Caco-2 (cell line): ENCODE data around the gene LYRM2. TPM values are rescaled to one million over a fixed set of nuclear protein-coding genes. Genes with fewer than 3 reads are reported as not detected.

ENCODE experiments used
- BruUV-seq: library from RNA; stranded (reverse); fragments of 400-500 nt; replicated peaks from 2 replicates; lab custom pipeline; 2021; lab: Mats Ljungman, UMichigan
- CTCF ChIA-PET: fragments of 300-600 bp; sonication (Branson Sonifier 250); formaldehyde crosslinking; loops from one replicate; lab custom pipeline; 2022; ENCODE audit warnings: antibody characterized with exemption; lab: Charles Lee
- POLR2A ChIA-PET: fragments of 300-600 bp; sonication (Branson Sonifier 250); formaldehyde crosslinking; loops from one replicate; lab custom pipeline; 2022; ENCODE audit warnings: antibody characterized with exemption; lab: Charles Lee
- DNase-seq, 2 experiments: peaks; one replicate each; pipeline versions ENCODE4 v3.0.0 to v3.0.0-alpha.2; 2020 to 2022
- H3K27me3 ChIP-seq: replicated peaks from 2 replicates; pipeline ENCODE4 v1.6.0; 2011; ENCODE audit warnings: low read length; ENCODE audit not compliant: control insufficient read depth, insufficient read depth
- H3K36me3 ChIP-seq: 2 replicates; pipeline ENCODE4 v1.5.1; 2011; ENCODE audit warnings: low read length; ENCODE audit not compliant: control insufficient read depth, insufficient read depth
- H3K4me1 ChIP-seq: fragments of 250-450 bp; sonication (Bioruptor Pico); 2 replicates; pipeline ENCODE4 v1.5.1; 2020; ENCODE audit warnings: mild to moderate bottlenecking
- H3K4me3 ChIP-seq: 2 replicates; pipeline ENCODE4 v1.5.1; 2011; ENCODE audit warnings: low read depth, mild to moderate bottlenecking, control low read depth, low read length
- H3K9me3 ChIP-seq: fragments of 250-450 bp; sonication (Bioruptor Pico); 2 replicates; pipeline ENCODE4 v1.5.1; 2020; ENCODE audit warnings: mild to moderate bottlenecking, moderate library complexity
- H3K27ac Mint-ChIP-seq: one replicate; pipeline ENCODE4 v1.8.0; 2022; ENCODE audit warnings: mixed read lengths; ENCODE audit not compliant: unreplicated experiment
- H3K27me3 Mint-ChIP-seq: one replicate; pipeline ENCODE4 v1.8.0; 2022; ENCODE audit warnings: mixed read lengths; ENCODE audit not compliant: insufficient read depth, unreplicated experiment
- H3K36me3 Mint-ChIP-seq: one replicate; pipeline ENCODE4 v1.8.0; 2022; ENCODE audit warnings: mild to moderate bottlenecking, mixed read lengths; ENCODE audit not compliant: insufficient read depth, unreplicated experiment
- H3K4me1 Mint-ChIP-seq: one replicate; pipeline ENCODE4 v1.8.0; 2022; ENCODE audit warnings: low read depth, mixed read lengths; ENCODE audit not compliant: unreplicated experiment
- H3K4me3 Mint-ChIP-seq: one replicate; pipeline ENCODE4 v1.8.0; 2022; ENCODE audit warnings: mild to moderate bottlenecking, moderate library complexity, mixed read lengths; ENCODE audit not compliant: unreplicated experiment
- H3K9me3 Mint-ChIP-seq: one replicate; pipeline ENCODE4 v1.8.0; 2022; ENCODE audit warnings: mixed read lengths; ENCODE audit not compliant: unreplicated experiment
- intact Hi-C: fragments of 100-400 bp; cut with micrococcal nuclease; formaldehyde crosslinking; loops from one replicate; pipeline ENCODE4 v1.10.0; 2022; ENCODE audit not compliant: unreplicated experiment
- total RNA-seq: library from RNA; stranded (reverse); gene quantifications from 2 replicates; pipeline ENCODE4 v1.2.3, GENCODE V29; 2022
- TF ChIP-seq, protein P1 (sequence below), 2 experiments: fragments of 200-600 bp in 1 of 2; IDR thresholded peaks; 1 replicate in 1 of 2; 2 replicates in 1 of 2; pipeline versions ENCODE4 v1.5.1 to v1.8.0; 2011 to 2022; ENCODE audit warnings: antibody characterized with exemption in 1 of 2, control low read depth in 1 of 2, inconsistent platforms in 1 of 2, low read depth in 1 of 2, low read length in 1 of 2, mild to moderate bottlenecking in 1 of 2, moderate library complexity in 1 of 2; ENCODE audit not compliant: insufficient read depth in 1 of 2, severe bottlenecking in 1 of 2, unreplicated experiment in 1 of 2

Gene LYRM2
- total RNA-seq, 1 experiment from 2014 or later, result 40.9 TPM

DNA sequence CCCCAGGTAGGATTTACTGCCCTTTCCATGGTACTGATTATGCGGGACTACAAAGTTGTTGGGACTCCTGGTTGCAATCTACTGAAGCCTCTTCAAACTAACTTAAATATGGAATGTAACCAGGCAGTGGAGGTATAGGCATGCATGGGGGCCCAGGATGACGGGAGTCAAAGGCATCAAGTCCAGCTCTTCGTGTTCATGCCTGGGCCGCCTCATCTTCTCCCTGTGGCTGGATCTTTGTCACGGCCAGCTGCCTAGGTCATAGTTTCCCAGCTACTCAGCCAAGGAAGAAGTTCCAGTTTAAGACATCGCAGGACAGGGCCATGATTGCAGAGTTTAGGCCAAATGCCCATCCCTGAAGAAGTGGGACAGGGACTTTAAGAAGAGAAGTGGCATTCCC is 20.5 kb downstream of the LYRM2 start:
- Histone ChIP-seq H3K4me1 (no peaks in the 10 kb centered on the region), H3K4me3 (no peak overlapping the region), H3K36me3 (no peaks in the 10 kb centered on the region), H3K9me3 (no peaks in the 10 kb centered on the region), H3K27me3 (no peaks in the 10 kb centered on the region)
- intact Hi-C loops, result no loop called here
- H3K9me3 Mint-ChIP-seq, result no peaks in the 10 kb centered on the region
- H3K27ac Mint-ChIP-seq, result no peak overlapping the region
- POLR2A ChIA-PET, result no interaction called here
- H3K4me1 Mint-ChIP-seq, result no peaks in the 10 kb centered on the region
- H3K36me3 Mint-ChIP-seq, result peaks cover 5% of the 10 kb centered on the region
- H3K4me3 Mint-ChIP-seq, result no peak overlapping the region
- CTCF ChIA-PET, result interaction anchor here (0.6 kb wide), 1 partner anchor 50 kb away, joined by 3 read pairs; no protein-coding TSS in a partner anchor
- no peak for DNase-seq
- no peaks in the 10 kb centered on the region for H3K27me3 Mint-ChIP-seq
- TF ChIP-seq, protein P1, sequence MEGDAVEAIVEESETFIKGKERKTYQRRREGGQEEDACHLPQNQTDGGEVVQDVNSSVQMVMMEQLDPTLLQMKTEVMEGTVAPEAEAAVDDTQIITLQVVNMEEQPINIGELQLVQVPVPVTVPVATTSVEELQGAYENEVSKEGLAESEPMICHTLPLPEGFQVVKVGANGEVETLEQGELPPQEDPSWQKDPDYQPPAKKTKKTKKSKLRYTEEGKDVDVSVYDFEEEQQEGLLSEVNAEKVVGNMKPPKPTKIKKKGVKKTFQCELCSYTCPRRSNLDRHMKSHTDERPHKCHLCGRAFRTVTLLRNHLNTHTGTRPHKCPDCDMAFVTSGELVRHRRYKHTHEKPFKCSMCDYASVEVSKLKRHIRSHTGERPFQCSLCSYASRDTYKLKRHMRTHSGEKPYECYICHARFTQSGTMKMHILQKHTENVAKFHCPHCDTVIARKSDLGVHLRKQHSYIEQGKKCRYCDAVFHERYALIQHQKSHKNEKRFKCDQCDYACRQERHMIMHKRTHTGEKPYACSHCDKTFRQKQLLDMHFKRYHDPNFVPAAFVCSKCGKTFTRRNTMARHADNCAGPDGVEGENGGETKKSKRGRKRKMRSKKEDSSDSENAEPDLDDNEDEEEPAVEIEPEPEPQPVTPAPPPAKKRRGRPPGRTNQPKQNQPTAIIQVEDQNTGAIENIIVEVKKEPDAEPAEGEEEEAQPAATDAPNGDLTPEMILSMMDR (IDR thresholded peaks at IDR 0.05; ENCODE audit: insufficient read depth in 1 of 2, low read depth in 1 of 2, low read length in 1 of 2, severe bottlenecking in 1 of 2, unreplicated experiment in 1 of 2), result no peak
- no TSS peak for BruUV-seq

DNA sequence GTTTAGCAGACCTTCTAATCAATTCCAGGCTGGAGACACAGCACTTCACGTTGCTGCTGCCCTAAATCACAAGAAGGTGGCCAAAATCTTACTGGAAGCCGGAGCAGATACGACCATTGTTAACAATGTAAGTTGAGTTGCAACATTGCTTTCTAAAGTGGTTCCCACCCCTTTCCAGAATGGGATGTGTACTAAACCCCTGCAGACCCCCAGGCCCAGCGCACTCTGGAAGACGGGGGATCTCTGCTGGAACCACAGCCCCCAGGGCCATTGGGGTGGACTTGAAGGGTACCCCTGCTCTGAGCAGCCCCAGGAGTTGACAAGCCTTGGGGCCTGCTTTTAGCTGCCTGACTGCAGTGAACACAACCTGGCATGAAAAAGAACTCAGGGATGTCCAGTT is 22.0 kb downstream of the LYRM2 start:
- Mint-ChIP-seq H3K36me3 (peaks cover 5% of the 10 kb centered on the region), H3K4me3 (no peak overlapping the region), H3K27me3 (no peaks in the 10 kb centered on the region), H3K4me1 (no peaks in the 10 kb centered on the region), H3K9me3 (no peaks in the 10 kb centered on the region), H3K27ac (no peak overlapping the region)
- no TSS peak for BruUV-seq
- Histone ChIP-seq H3K4me3 (no peak overlapping the region), H3K4me1 (no peaks in the 10 kb centered on the region), H3K36me3 (no peaks in the 10 kb centered on the region), H3K9me3 (no peaks in the 10 kb centered on the region), H3K27me3 (no peaks in the 10 kb centered on the region)
- TF ChIP-seq, protein P1 (IDR thresholded peaks at IDR 0.05; ENCODE audit: insufficient read depth in 1 of 2, low read depth in 1 of 2, low read length in 1 of 2, severe bottlenecking in 1 of 2, unreplicated experiment in 1 of 2), result no peak
- no peak for DNase-seq
- POLR2A ChIA-PET, result no interaction called here
- CTCF ChIA-PET, result no interaction called here
- intact Hi-C loops, result no loop called here

DNA sequence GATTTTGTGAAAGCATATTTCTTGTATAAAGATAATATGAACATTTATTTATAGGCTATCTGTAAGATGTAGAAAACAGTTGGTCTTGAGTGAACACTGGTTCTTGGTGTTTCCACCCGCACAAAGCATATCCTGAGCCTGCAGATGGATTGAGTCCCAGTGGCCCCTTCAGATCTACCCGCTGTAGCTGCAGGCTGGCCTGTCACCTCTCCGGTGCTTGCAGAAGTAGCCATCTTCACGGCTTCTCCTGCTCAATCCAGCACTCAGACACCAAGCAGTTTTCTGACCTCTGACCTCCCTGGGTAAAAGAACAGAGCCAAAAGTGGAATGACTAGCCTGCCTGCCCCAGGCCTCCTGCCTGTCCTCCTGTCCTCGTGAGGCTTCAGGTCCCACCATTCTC is 22.7 kb downstream of the LYRM2 start:
- intact Hi-C loops, result no loop called here
- H3K27me3 ChIP-seq, result no peaks in the 10 kb centered on the region

More for the DNA sequence above, 22.7 kb downstream of the LYRM2 start:
- no peak for DNase-seq
- TF ChIP-seq, protein P1 (IDR thresholded peaks at IDR 0.05; ENCODE audit: insufficient read depth in 1 of 2, low read depth in 1 of 2, low read length in 1 of 2, severe bottlenecking in 1 of 2, unreplicated experiment in 1 of 2), result no peak
- no TSS peak for BruUV-seq
- Mint-ChIP-seq H3K4me1 (no peaks in the 10 kb centered on the region), H3K9me3 (no peaks in the 10 kb centered on the region), H3K27ac (no peak overlapping the region), H3K4me3 (no peak overlapping the region), H3K36me3 (peaks cover 5% of the 10 kb centered on the region), H3K27me3 (no peaks in the 10 kb centered on the region)
- Histone ChIP-seq H3K4me3 (no peak overlapping the region), H3K4me1 (no peaks in the 10 kb centered on the region), H3K36me3 (no peaks in the 10 kb centered on the region), H3K9me3 (no peaks in the 10 kb centered on the region)
- POLR2A ChIA-PET, result no interaction called here
- CTCF ChIA-PET, result no interaction called here
